Stomach (tissue), 9 donors: ENCODE measurements around the gene FAM124A. TPM values are rescaled to one million over a fixed set of nuclear protein-coding genes. Genes with fewer than 3 reads are reported as not detected.

ENCODE experiments used
- DNase-seq, 2 donors: peaks; one replicate each; pipeline versions ENCODE4 v3.0.0 to v3.0.0-alpha.2; 2013 to 2019
- H3K27ac ChIP-seq, 5 donors: fragments of 200-600 bp in 4 of 5; sonication (generic) in 4 of 5; one replicate each; pipeline ENCODE4 v1.5.1; 2013 to 2019; ENCODE audit warnings: mild to moderate bottlenecking in 1 of 5, moderate library complexity in 1 of 5
- H3K27me3 ChIP-seq, 3 donors: fragments of 200-600 bp; sonication (generic); one replicate each; pipeline ENCODE4 v1.5.1; 2017 to 2019; ENCODE audit warnings: mixed run types in 1 of 3
- H3K36me3 ChIP-seq, 4 donors: fragments of 200-600 bp; sonication (generic); 1 replicate in 3 of 4; 2 replicates in 1 of 4; pipeline ENCODE4 v1.5.1; 2016 to 2019
- H3K4me1 ChIP-seq, 4 donors: fragments of 200-600 bp; sonication (generic); one replicate each; pipeline ENCODE4 v1.5.1; 2016 to 2019
- H3K4me3 ChIP-seq, 4 donors: fragments of 200-600 bp; sonication (generic) in 3 of 4; one replicate each; pipeline ENCODE4 v1.5.1; 2016 to 2019; ENCODE audit warnings: mild to moderate bottlenecking in 1 of 4
- H3K9me3 ChIP-seq, 4 donors: fragments of 200-600 bp; sonication (generic); one replicate each; pipeline ENCODE4 v1.5.1; 2016 to 2019
- CTCF ChIP-seq, 7 experiments: fragments of 450-650 bp in 4 of 7; fragments of 200-600 bp in 3 of 7; sonication (generic) in 3 of 7; IDR thresholded peaks; one replicate each; pipeline ENCODE4 v1.5.1; 2016 to 2019; ENCODE audit warnings: antibody characterized with exemption in 7 of 7, control low read depth in 2 of 7, mild to moderate bottlenecking in 1 of 7
- EP300 ChIP-seq: sonication (generic); formaldehyde crosslinking; IDR thresholded peaks from one replicate; pipeline ENCODE4 v1.6.1; 2017; ENCODE audit warnings: antibody characterized with exemption
- POLR2A ChIP-seq, 4 donors: fragments of 450-650 bp; IDR thresholded peaks; one replicate each; pipeline ENCODE4 v1.6.1; 2016; ENCODE audit warnings: antibody characterized with exemption in 4 of 4, control low read depth in 2 of 4, mild to moderate bottlenecking in 1 of 4, moderate library complexity in 1 of 4
- POLR2AphosphoS5 ChIP-seq, 3 donors: sonication (generic); formaldehyde crosslinking; IDR thresholded peaks; one replicate each; pipeline ENCODE4 v1.6.1; 2016; ENCODE audit warnings: antibody characterized with exemption in 3 of 3
- WGBS, 5 donors: extraction: QIAGEN DNeasy Blood & Tissue Kit in 3 of 5; methylation state at CpG; one replicate each; pipeline versions ENCODE4 v1.1.5 to v1.1.7; 2013 to 2018; 5-methylcytosine and 5-hydroxymethylcytosine counted together
- intact Hi-C: fragments of 100-400 bp; cut with DNase I; formaldehyde crosslinking; loops from one replicate; pipeline ENCODE4 v1.15.1; 2023; ENCODE audit warnings: low total_unique reads
- polyA plus RNA-seq, 3 donors: library from polyadenylated mRNA; stranded (reverse); fragments of 200-250 nt; gene quantifications; one replicate each; pipeline ENCODE4 v1.2.3, GENCODE V29; 2013
- total RNA-seq, 5 donors: library from RNA; depleted of rRNA; stranded (reverse); fragments of >200 nt; gene quantifications; one replicate each; pipeline versions ENCODE4 v1.1.0 to v1.2.3, GENCODE V29; 2014 to 2016
- donor health status: healthy with polysubstance abuse.
- donor health status: Bipolar disorder and iron deficiency.
- donor health status: healthy.

FAM124A gene
- total and polyA plus RNA-seq, 8 donors = 0.46 to 21.0 (median 2.6) TPM

- H3K4me3 ChIP-seq = no peak overlapping the region
- peaks cover 0 to 34% (median 0%) of the 10 kb centered on the region in 3 donors for H3K27me3 ChIP-seq
- TF ChIP-seq EP300 (no peak), CTCF (IDR thresholded peaks at IDR 0.05) (no peak), POLR2AphosphoS5 (IDR thresholded peaks at IDR 0.05) (no peak), POLR2A (IDR thresholded peaks at IDR 0.05) (no peak)
- whole genome bisulfite sequencing, 5 donors = 61 to 74% (median 68%) methylated on average over 4 of the region's 4 CpGs
- intact Hi-C loops = no loop called here
- H3K9me3 ChIP-seq = no peaks in the 10 kb centered on the region
- H3K27ac ChIP-seq = no peak overlapping the region
- no peaks in the 10 kb centered on the region for H3K4me1 ChIP-seq
- DNase-seq = no peak
- H3K36me3 ChIP-seq = no peaks in the 10 kb centered on the region
These were observed 13.5 kb upstream of the FAM124A start for GRCh38 chr13:51208716-51209115.

- Histone ChIP-seq H3K36me3 (no peaks in the 10 kb centered on the region), H3K9me3 (no peaks in the 10 kb centered on the region), H3K27ac (no peak overlapping the region), H3K27me3 (peaks cover 0 to 25% (median 0%) of the 10 kb centered on the region in 3 donors), H3K4me3 (no peak overlapping the region), H3K4me1 (no peaks in the 10 kb centered on the region)
- WGBS, 5 donors = 32 to 66% (median 57%) methylated on average over 2 of the region's 2 CpGs
- no peak for DNase-seq
- intact Hi-C loops = no loop called here
- no peak for TF ChIP-seq EP300
- TF ChIP-seq POLR2AphosphoS5 (IDR thresholded peaks at IDR 0.05) = no peak
- no peak for TF ChIP-seq CTCF (IDR thresholded peaks at IDR 0.05)
- no peak for TF ChIP-seq POLR2A (IDR thresholded peaks at IDR 0.05)
These were observed 10.3 kb upstream of the FAM124A start for GRCh38 chr13:51211910-51212309.

DNA sequence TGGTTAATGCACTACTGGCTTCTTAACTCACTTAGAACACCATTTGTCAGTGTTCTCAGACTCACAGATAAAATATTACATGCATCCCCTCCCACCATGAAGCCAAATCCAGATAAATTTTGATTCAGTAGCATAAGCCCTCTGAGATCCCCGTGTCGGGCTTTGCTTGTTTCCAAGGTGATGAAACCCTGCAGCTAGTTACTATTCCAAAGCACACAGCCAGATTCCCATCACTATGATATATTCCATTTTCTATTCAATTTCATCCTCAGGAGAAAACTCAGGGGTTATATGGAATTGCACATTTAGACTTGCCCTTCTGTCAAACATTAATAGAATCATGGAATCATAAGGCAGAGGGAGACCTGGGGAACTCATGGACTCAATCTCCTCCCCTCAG lies 9.4 kb upstream of the FAM124A start:
- TF ChIP-seq POLR2AphosphoS5 (IDR thresholded peaks at IDR 0.05) (no peak), POLR2A (IDR thresholded peaks at IDR 0.05) (no peak), CTCF (IDR thresholded peaks at IDR 0.05) (no peak), EP300 (no peak)
- Histone ChIP-seq H3K4me1 (no peaks in the 10 kb centered on the region), H3K27ac (no peak overlapping the region), H3K9me3 (no peaks in the 10 kb centered on the region), H3K4me3 (no peak overlapping the region), H3K27me3 (peaks cover 0 to 25% (median 0%) of the 10 kb centered on the region in 3 donors), H3K36me3 (no peaks in the 10 kb centered on the region)
- peak in 1 of 2 donors; percentile 16 for DNase-seq
- intact Hi-C loops = no loop called here
- WGBS, 5 donors = 49 to 60% (median 52%) methylated on average over 2 of the region's 2 CpGs

GRCh38 chr13:51213173-51213728 lies 8.9 kb upstream of the FAM124A start:
- Histone ChIP-seq H3K4me1 (no peaks in the 10 kb centered on the region), H3K27me3 (peaks cover 0 to 25% (median 0%) of the 10 kb centered on the region in 3 donors), H3K27ac (no peak overlapping the region), H3K36me3 (no peaks in the 10 kb centered on the region), H3K4me3 (no peak overlapping the region), H3K9me3 (no peaks in the 10 kb centered on the region)
- intact Hi-C loops = no loop called here
- TF ChIP-seq POLR2AphosphoS5 (IDR thresholded peaks at IDR 0.05) (no peak), POLR2A (IDR thresholded peaks at IDR 0.05) (no peak), CTCF (IDR thresholded peaks at IDR 0.05) (no peak), EP300 (no peak)
- WGBS, 5 donors = 54 to 63% (median 61%) methylated on average over 6 of the region's 6 CpGs
- no peak for DNase-seq
